MM.1S (cell line): ENCODE measurements around the gene PPAT.

ENCODE experiments used
- CTCF ChIP-seq: fragments of 300-600 bp; sonication (generic); IDR thresholded peaks from 2 replicates; pipeline ENCODE4 v1.5.1; 2016; ENCODE audit warnings: antibody characterized with exemption, low read length, mixed read lengths
- EZH2 ChIP-seq: fragments of 300-600 bp; sonication (generic); optimal IDR thresholded peaks from 2 replicates; pipeline ENCODE3; 2017; ENCODE audit warnings: low read depth, mild to moderate bottlenecking, antibody characterized with exemption, low read length, mixed read lengths

DNA sequence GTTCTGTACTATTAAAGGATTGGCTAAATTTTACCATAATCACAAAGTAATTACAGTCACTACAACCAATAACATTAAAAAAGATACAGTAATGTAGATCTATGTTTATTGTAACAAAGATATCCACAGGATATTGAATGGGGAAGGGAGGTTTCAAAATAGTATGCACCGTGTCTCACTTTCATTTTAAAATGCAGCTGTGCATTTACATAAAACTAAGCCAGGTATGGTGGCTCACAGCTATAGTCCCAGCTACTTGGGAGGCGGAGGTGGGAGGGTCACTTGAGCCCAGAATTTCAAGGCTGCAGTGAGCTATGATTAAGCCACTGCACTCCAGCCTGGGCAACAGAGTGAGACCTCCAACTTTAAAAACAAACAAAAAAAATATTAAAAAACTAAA, 40.5 kb upstream of the PPAT start:
- TF ChIP-seq CTCF (no peak), EZH2 (no peak)
